ENCODE data around the gene SLC25A30. TPM values are rescaled to one million over a fixed set of nuclear protein-coding genes. Genes with fewer than 3 reads are reported as not detected.

The SLC25A30 gene
- total RNA-seq, 1 experiment from 2014 or later = 26.0 TPM

DNA sequence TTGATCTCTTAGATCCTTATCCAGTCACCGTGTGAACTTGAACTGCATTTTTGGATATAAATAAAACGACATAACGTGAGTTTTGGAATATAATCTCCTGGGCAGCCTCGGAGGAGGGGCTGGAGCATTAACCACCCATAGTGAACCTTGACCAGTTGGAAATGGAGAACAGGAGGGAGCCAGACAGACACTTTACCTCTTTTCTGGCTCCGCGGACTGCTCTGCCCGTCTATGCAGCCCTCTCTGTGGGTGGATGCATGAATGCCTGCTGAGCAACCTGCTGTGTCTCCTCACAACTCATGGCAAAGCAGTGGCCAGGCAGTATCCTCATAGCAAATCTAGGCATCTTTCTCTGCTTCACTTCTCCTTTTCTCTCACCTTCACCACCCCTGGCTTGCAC lies 36.0 kb upstream of the SLC25A30 start:
- Histone ChIP-seq H3K4me3 (ENCODE audit: low read depth, low read length, poor library complexity, severe bottlenecking) (no peak overlapping the region), H3K27ac (ENCODE audit: low read depth, low read length, poor library complexity, severe bottlenecking) (no peak overlapping the region), H3K4me1 (ENCODE audit: insufficient read depth, low read length, poor library complexity, severe bottlenecking) (no peaks in the 10 kb centered on the region), H3K9me3 (ENCODE audit: low read depth, low read length, poor library complexity, severe bottlenecking) (no peaks in the 10 kb centered on the region), H3K27me3 (replicated peaks; ENCODE audit: insufficient read depth, low read depth, low read length, poor library complexity) (no peaks in the 10 kb centered on the region), H3K36me3 (ENCODE audit: insufficient read depth, low read length, poor library complexity, severe bottlenecking) (no peaks in the 10 kb centered on the region)
- BruUV-seq (replicated peaks) = no TSS peak
- ChIA-PET CTCF (no interaction called here), POLR2A (ENCODE audit: low non-redundant PET) (no interaction called here)
- no peak for TF ChIP-seq EZH2 (IDR thresholded peaks at IDR 0.05; ENCODE audit: borderline replicate concordance, low read depth, low read length, poor library complexity, severe bottlenecking)
- TF ChIP-seq, protein P1, sequence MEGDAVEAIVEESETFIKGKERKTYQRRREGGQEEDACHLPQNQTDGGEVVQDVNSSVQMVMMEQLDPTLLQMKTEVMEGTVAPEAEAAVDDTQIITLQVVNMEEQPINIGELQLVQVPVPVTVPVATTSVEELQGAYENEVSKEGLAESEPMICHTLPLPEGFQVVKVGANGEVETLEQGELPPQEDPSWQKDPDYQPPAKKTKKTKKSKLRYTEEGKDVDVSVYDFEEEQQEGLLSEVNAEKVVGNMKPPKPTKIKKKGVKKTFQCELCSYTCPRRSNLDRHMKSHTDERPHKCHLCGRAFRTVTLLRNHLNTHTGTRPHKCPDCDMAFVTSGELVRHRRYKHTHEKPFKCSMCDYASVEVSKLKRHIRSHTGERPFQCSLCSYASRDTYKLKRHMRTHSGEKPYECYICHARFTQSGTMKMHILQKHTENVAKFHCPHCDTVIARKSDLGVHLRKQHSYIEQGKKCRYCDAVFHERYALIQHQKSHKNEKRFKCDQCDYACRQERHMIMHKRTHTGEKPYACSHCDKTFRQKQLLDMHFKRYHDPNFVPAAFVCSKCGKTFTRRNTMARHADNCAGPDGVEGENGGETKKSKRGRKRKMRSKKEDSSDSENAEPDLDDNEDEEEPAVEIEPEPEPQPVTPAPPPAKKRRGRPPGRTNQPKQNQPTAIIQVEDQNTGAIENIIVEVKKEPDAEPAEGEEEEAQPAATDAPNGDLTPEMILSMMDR (conservative IDR thresholded peaks at IDR 0.05; ENCODE audit: low read depth, low read length) = no peak
- DNase-seq (ENCODE audit: low spot score) = no peak
- intact Hi-C loops (cut with micrococcal nuclease; ENCODE audit: unreplicated experiment) = no loop called here

DNA sequence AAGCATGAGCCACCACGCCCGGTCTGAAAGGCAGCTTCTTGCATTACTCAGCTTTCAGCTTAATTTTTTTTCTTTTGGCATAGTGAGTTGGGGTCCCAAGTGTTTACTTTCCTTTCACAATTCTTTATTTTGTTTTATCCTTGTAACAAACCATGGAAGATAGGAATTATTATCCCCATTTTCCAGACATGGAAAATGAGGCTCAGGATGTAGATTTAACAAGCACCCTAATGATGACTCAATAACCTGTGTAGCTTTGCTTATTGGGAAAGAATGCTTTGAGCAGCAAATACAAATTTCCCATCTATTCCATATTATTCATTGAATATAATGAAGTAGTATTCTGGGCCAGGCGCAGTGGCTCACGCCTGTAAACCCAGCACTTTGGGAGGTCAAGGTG lies 33.1 kb upstream of the SLC25A30 start:
- POLR2A ChIA-PET (ENCODE audit: low non-redundant PET) = no interaction called here
- H3K9me3 ChIP-seq (ENCODE audit: low read depth, low read length, poor library complexity, severe bottlenecking) = no peaks in the 10 kb centered on the region
- no peak for DNase-seq (ENCODE audit: low spot score)
- H3K4me1 ChIP-seq (ENCODE audit: insufficient read depth, low read length, poor library complexity, severe bottlenecking) = no peaks in the 10 kb centered on the region
- H3K36me3 ChIP-seq (ENCODE audit: insufficient read depth, low read length, poor library complexity, severe bottlenecking) = no peaks in the 10 kb centered on the region
- no peak overlapping the region for H3K4me3 ChIP-seq (ENCODE audit: low read depth, low read length, poor library complexity, severe bottlenecking)
- no TSS peak for BruUV-seq (replicated peaks)
- intact Hi-C loops (cut with micrococcal nuclease; ENCODE audit: unreplicated experiment) = no loop called here
- CTCF ChIA-PET = no interaction called here
- no peaks in the 10 kb centered on the region for H3K27me3 ChIP-seq (replicated peaks; ENCODE audit: insufficient read depth, low read depth, low read length, poor library complexity)
- TF ChIP-seq, protein P1 (conservative IDR thresholded peaks at IDR 0.05; ENCODE audit: low read depth, low read length) = no peak
- TF ChIP-seq EZH2 (IDR thresholded peaks at IDR 0.05; ENCODE audit: borderline replicate concordance, low read depth, low read length, poor library complexity, severe bottlenecking) = no peak
- H3K27ac ChIP-seq (ENCODE audit: low read depth, low read length, poor library complexity, severe bottlenecking) = no peak overlapping the region

DNA sequence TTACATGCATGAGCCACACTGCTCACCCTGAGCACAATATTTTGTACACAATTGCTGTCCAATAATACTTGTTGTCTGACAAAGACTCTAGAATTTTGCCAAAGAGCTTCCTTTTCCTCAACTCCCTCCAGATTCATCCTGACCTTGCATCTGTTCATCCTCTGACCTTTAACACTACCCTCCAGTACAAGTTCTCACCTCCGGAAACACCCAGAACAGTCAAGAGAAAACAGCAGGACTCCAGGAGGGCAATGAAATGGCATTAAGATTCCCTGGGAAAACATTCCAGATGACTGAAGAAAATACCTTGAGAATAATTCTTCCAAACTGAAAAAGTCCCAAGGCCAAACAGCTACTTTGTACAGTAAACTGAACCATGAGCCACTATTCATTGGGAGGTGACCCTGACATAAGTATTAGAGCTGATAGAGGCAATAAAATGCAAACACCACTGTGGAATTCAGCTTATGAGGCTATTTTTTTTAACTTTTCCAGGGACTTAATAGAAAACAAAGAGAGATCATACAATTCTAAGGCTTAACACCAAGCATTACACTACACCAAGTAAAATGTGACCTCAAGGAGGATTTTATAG lies 30.9 kb upstream of the SLC25A30 start:
- ChIA-PET CTCF (no interaction called here), POLR2A (ENCODE audit: low non-redundant PET) (no interaction called here)
- Histone ChIP-seq H3K27me3 (replicated peaks; ENCODE audit: insufficient read depth, low read depth, low read length, poor library complexity) (no peaks in the 10 kb centered on the region), H3K27ac (ENCODE audit: low read depth, low read length, poor library complexity, severe bottlenecking) (no peak overlapping the region), H3K9me3 (ENCODE audit: low read depth, low read length, poor library complexity, severe bottlenecking) (no peaks in the 10 kb centered on the region), H3K36me3 (ENCODE audit: insufficient read depth, low read length, poor library complexity, severe bottlenecking) (no peaks in the 10 kb centered on the region), H3K4me1 (ENCODE audit: insufficient read depth, low read length, poor library complexity, severe bottlenecking) (no peaks in the 10 kb centered on the region), H3K4me3 (ENCODE audit: low read depth, low read length, poor library complexity, severe bottlenecking) (no peak overlapping the region)
- no TSS peak for BruUV-seq (replicated peaks)
- TF ChIP-seq, protein P1 (conservative IDR thresholded peaks at IDR 0.05; ENCODE audit: low read depth, low read length) = no peak
- TF ChIP-seq EZH2 (IDR thresholded peaks at IDR 0.05; ENCODE audit: borderline replicate concordance, low read depth, low read length, poor library complexity, severe bottlenecking) = no peak
- no peak for DNase-seq (ENCODE audit: low spot score)
- intact Hi-C loops (cut with micrococcal nuclease; ENCODE audit: unreplicated experiment) = no loop called here
